Hypothalamus (tissue), 51 donors: ENCODE results near the gene DUSP9.
"Not testable (repeated sequence)": the region's sequence is repeated elsewhere in the genome, so short reads cannot be mapped to it uniquely, and the experiment has no call there.

Source experiments
- DNase-seq, 51 donors: peaks; one replicate each; lab custom pipeline; 2025; lab: John Stamatoyannopoulos, UW

DUSP9 gene

GRCh38 chrX:153646620-153647373 is at the start of gene DUSP9:
DUSP9 (plus strand) TSS chrX:153647203; CDS start chrX:153647954, 751 bp downstream.
- no peak for DNase-seq

GRCh38 chrX:153598541-153599191 is 48.3 kb upstream of the DUSP9 start, which contains the start of gene CCNQ:
CCNQ (minus strand) TSS chrX:153599139; CDS start chrX:153599073, 66 bp downstream.
- DNase-seq: peak in 1 of 51 donors; percentile 9

- peak in 50 of 51 donors; percentile 1 to 88 (median 69) for DNase-seq
Measured at GRCh38 chrX:153599192-153600031, 47.6 kb upstream of the DUSP9 start.

- no peak for DNase-seq
Measured at GRCh38 chrX:153600032-153600373, 47.0 kb upstream of the DUSP9 start.

- DNase-seq: no peak
Measured at GRCh38 chrX:153600921-153601320, 46.1 kb upstream of the DUSP9 start.

GRCh38 chrX:153601511-153602110 is 45.4 kb upstream of the DUSP9 start:
- no peak for DNase-seq

GRCh38 chrX:153602601-153603000 is 44.4 kb upstream of the DUSP9 start:
- no peak for DNase-seq

GRCh38 chrX:153603131-153603656 is 43.8 kb upstream of the DUSP9 start:
- DNase-seq: no peak

GRCh38 chrX:153604666-153605380 is 42.2 kb upstream of the DUSP9 start:
- DNase-seq: not testable (repeated sequence)

- DNase-seq: no peak
Measured at GRCh38 chrX:153606503-153606902, 40.5 kb upstream of the DUSP9 start.

- DNase-seq: no peak
Measured at GRCh38 chrX:153608376-153608775, 38.6 kb upstream of the DUSP9 start.

- no peak for DNase-seq
Measured at GRCh38 chrX:153608806-153609205, 38.2 kb upstream of the DUSP9 start.

GRCh38 chrX:153609917-153610835 is 36.8 kb upstream of the DUSP9 start:
- peak in 50 of 51 donors; percentile 17 to 86 (median 61) for DNase-seq

- peak in 4 of 51 donors; percentile 36 to 59 (median 47) for DNase-seq
Measured at GRCh38 chrX:153610836-153611213, 36.2 kb upstream of the DUSP9 start.

- DNase-seq: no peak
Measured at GRCh38 chrX:153611298-153612095, 35.5 kb upstream of the DUSP9 start.

GRCh38 chrX:153612413-153612812 is 34.6 kb upstream of the DUSP9 start:
- no peak for DNase-seq

GRCh38 chrX:153614818-153615217 is 32.2 kb upstream of the DUSP9 start:
- DNase-seq: no peak

GRCh38 chrX:153620576-153620975 is 26.4 kb upstream of the DUSP9 start:
- DNase-seq: no peak
